SU-DHL-6 (cell line): ENCODE data around the gene VWA5B1.

Experiments used
- H2AFZ ChIP-seq: fragments of 200-600 bp; sonication (generic); 2 replicates; pipeline ENCODE4 v1.6.1; 2014; ENCODE audit warnings: low read depth, mild to moderate bottlenecking, moderate library complexity, mixed read lengths, antibody characterized with exemption, low read length; ENCODE audit not compliant: severe bottlenecking
- H3F3A ChIP-seq: fragments of 200-600 bp; shearing (Covaris generic); 2 replicates; pipeline ENCODE4 v1.6.0; 2016; ENCODE audit warnings: antibody characterized with exemption, mild to moderate bottlenecking; ENCODE audit not compliant: insufficient read depth
- H3K27ac ChIP-seq: fragments of 200-600 bp; sonication (generic); 2 replicates; pipeline ENCODE4 v1.5.1; 2016; ENCODE audit warnings: low read depth, mild to moderate bottlenecking, low read length, moderate library complexity, mixed read lengths
- H3K27me3 ChIP-seq: fragments of 200-600 bp; sonication (generic), shearing (Covaris generic); 2 replicates; pipeline ENCODE4 v1.6.0; 2014; ENCODE audit warnings: mild to moderate bottlenecking, low read length
- H3K36me3 ChIP-seq: fragments of 200-600 bp; sonication (generic); 2 replicates; pipeline ENCODE4 v1.6.1; 2014; ENCODE audit warnings: mild to moderate bottlenecking, low read length, mixed read lengths
- H3K4me2 ChIP-seq: fragments of 300-600, 200-600 bp; shearing (Covaris generic), sonication (generic); 2 replicates; pipeline ENCODE4 v1.6.0; 2014; ENCODE audit warnings: low read length, low read depth, mild to moderate bottlenecking; ENCODE audit not compliant: poor library complexity, severe bottlenecking
- H3K4me3 ChIP-seq: fragments of 200-600 bp; sonication (generic); 2 replicates; pipeline ENCODE4 v1.5.1; 2014; ENCODE audit warnings: antibody characterized with exemption, low read length, mild to moderate bottlenecking, mixed read lengths; ENCODE audit not compliant: insufficient read depth, poor library complexity, severe bottlenecking
- H3K79me2 ChIP-seq: fragments of 200-600 bp; sonication (generic); 2 replicates; pipeline ENCODE4 v1.6.1; 2014; ENCODE audit warnings: mild to moderate bottlenecking, low read length, moderate library complexity; ENCODE audit not compliant: insufficient read depth
- H3K9ac ChIP-seq: fragments of 200-600 bp; sonication (generic); 2 replicates; pipeline ENCODE4 v1.7.0; 2014; ENCODE audit warnings: mild to moderate bottlenecking, low read length
- H3K9me2 ChIP-seq: fragments of 200-600 bp; sonication (generic); replicated peaks from 2 replicates; pipeline ENCODE4 v1.6.1; 2014; ENCODE audit warnings: low read length; ENCODE audit not compliant: insufficient read depth
- H3K9me3 ChIP-seq: fragments of 200-600 bp; sonication (generic); 2 replicates; pipeline ENCODE4 v1.6.1; 2014; ENCODE audit warnings: low read length, mixed read lengths; ENCODE audit not compliant: insufficient read depth
- H4K20me1 ChIP-seq: fragments of 200-600 bp; sonication (generic); 2 replicates; pipeline ENCODE4 v1.6.1; 2014; ENCODE audit warnings: low read depth, mild to moderate bottlenecking, antibody characterized with exemption, low read length, moderate library complexity, mixed read lengths
- EZH2phosphoT487 ChIP-seq: fragments of 200-600 bp; sonication (generic), shearing (Covaris generic); conservative IDR thresholded peaks from 2 replicates; pipeline ENCODE4 v1.6.1; 2018; ENCODE audit warnings: mild to moderate bottlenecking, antibody characterized with exemption, low read length, moderate library complexity, mixed read lengths
- TF ChIP-seq, protein P1 (sequence below): fragments of 200-600 bp; sonication (generic); IDR thresholded peaks from one replicate; pipeline ENCODE4 v1.5.1; 2017; ENCODE audit warnings: antibody characterized with exemption, mild to moderate bottlenecking, low read length, moderate library complexity; ENCODE audit not compliant: insufficient read depth, poor library complexity, severe bottlenecking

Gene VWA5B1

DNA sequence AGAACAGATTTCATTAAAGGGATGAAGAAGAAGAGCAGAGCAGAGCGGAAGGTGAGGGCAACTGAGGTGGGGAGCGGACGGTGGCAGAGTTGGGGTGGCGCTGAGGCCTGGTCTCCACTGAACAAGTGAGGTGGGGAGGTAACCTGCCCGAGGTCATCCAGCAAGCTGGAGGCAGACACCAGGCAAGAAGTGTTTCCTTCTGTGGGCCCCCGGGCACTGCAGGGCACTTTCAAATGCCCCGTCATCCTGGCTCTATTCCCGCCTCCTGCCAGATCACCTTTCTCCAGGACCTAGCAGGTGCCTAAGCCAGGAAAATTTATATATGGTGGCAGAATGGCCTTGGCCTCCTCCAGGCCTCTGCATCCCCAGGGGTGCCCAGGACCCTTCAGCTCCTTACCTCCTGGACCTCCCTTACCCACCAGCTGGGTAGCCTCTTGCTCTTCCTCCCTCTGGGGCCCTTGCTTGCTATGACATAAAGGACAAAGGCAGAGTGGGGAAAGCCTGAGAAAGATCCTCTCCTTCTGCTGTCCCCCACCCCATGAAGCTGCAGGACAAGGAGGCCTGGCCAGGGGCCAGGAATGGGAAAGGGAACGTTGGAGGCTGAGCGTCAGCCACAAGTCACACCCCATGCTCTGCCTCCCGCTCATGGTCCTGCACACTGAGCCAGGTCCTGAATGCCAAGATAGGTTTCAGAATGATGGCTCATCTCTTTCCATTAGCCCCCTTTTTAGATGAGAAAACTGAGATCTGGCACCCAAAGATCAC lies 29.0 kb downstream of the VWA5B1 start:
- no peaks in the 10 kb centered on the region for H3K36me3 ChIP-seq
- no peak overlapping the region for H3K27ac ChIP-seq
- no peak overlapping the region for H3K4me2 ChIP-seq
- no peak for TF ChIP-seq EZH2phosphoT487
- TF ChIP-seq, protein P1, sequence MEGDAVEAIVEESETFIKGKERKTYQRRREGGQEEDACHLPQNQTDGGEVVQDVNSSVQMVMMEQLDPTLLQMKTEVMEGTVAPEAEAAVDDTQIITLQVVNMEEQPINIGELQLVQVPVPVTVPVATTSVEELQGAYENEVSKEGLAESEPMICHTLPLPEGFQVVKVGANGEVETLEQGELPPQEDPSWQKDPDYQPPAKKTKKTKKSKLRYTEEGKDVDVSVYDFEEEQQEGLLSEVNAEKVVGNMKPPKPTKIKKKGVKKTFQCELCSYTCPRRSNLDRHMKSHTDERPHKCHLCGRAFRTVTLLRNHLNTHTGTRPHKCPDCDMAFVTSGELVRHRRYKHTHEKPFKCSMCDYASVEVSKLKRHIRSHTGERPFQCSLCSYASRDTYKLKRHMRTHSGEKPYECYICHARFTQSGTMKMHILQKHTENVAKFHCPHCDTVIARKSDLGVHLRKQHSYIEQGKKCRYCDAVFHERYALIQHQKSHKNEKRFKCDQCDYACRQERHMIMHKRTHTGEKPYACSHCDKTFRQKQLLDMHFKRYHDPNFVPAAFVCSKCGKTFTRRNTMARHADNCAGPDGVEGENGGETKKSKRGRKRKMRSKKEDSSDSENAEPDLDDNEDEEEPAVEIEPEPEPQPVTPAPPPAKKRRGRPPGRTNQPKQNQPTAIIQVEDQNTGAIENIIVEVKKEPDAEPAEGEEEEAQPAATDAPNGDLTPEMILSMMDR = no peak
- no peak overlapping the region for H3K9ac ChIP-seq
- H3K27me3 ChIP-seq = no peaks in the 10 kb centered on the region
- no peaks in the 10 kb centered on the region for H3K79me2 ChIP-seq
- H3K4me3 ChIP-seq = no peak overlapping the region
- H2AFZ ChIP-seq = no peak overlapping the region
- no peaks in the 10 kb centered on the region for H4K20me1 ChIP-seq
- no peaks in the 10 kb centered on the region for H3K9me2 ChIP-seq
- H3K9me3 ChIP-seq = no peaks in the 10 kb centered on the region
- H3F3A ChIP-seq = no peaks in the 10 kb centered on the region

DNA sequence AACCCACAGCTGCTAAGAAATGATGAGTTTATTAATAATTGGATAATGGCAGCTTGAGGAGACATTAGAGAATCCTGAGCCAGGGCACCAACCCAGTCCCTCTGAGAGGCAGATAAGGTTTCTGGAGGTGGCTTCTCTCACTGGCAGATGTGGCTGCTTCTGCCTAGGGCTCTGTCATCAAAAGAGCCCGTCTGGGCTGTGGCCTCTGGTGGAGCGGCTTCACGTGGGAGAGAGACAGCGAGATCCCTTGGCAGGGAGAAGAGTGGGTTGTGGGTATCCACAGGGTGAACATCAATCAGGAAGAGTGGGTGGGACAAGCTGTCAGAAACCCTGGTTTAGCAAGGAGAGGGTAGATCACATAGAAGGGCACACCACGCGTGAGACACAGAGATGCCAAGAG lies 30.0 kb downstream of the VWA5B1 start:
- Histone ChIP-seq H4K20me1 (no peaks in the 10 kb centered on the region), H3K79me2 (no peaks in the 10 kb centered on the region), H3K9ac (no peak overlapping the region), H3K9me3 (no peaks in the 10 kb centered on the region), H3F3A (no peaks in the 10 kb centered on the region), H3K4me2 (no peak overlapping the region), H2AFZ (no peak overlapping the region), H3K27ac (no peak overlapping the region), H3K4me3 (no peak overlapping the region), H3K9me2 (no peaks in the 10 kb centered on the region), H3K27me3 (no peaks in the 10 kb centered on the region), H3K36me3 (no peaks in the 10 kb centered on the region)
- no peak for TF ChIP-seq EZH2phosphoT487
- TF ChIP-seq, protein P1 = no peak

DNA sequence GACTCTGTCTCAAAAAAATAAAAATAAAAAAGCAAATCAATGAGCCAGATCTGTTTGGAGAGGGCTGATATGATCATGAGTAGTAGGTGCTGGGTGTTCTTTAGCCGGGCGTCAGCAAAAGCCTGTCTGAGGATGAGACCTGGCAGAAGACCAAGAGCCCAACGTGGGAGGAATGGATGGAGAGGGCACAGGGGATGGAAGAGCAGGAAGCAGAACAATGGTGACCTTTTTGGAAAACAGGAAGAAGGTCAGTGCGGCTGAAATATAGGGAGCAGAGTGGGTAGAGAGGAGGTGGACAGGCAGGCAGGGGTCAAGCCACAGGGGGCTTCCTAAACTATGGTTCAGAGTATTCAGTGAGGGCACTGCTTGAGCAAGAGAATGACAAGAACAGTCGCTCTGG lies 30.9 kb downstream of the VWA5B1 start:
- H3K4me3 ChIP-seq = no peak overlapping the region

More for the DNA sequence above, 30.9 kb downstream of the VWA5B1 start:
- H3K27ac ChIP-seq = no peak overlapping the region
- H3K9me3 ChIP-seq = no peaks in the 10 kb centered on the region
- H4K20me1 ChIP-seq = no peaks in the 10 kb centered on the region
- H3K36me3 ChIP-seq = no peaks in the 10 kb centered on the region
- no peaks in the 10 kb centered on the region for H3K79me2 ChIP-seq
- no peaks in the 10 kb centered on the region for H3F3A ChIP-seq
- H2AFZ ChIP-seq = no peak overlapping the region
- no peaks in the 10 kb centered on the region for H3K9me2 ChIP-seq
- no peak overlapping the region for H3K4me2 ChIP-seq
- no peak overlapping the region for H3K9ac ChIP-seq
- TF ChIP-seq EZH2phosphoT487 = no peak
- TF ChIP-seq, protein P1 = no peak
- no peaks in the 10 kb centered on the region for H3K27me3 ChIP-seq
